K562 (cell line): ENCODE measurements around the gene RGS19. TPM values are rescaled to one million over a fixed set of nuclear protein-coding genes. Genes with fewer than 3 reads are reported as not detected.

Source experiments
- ATAC-seq: fragments of 200-7000 bp; cut with Tn5 transposase; 3 replicates; pipeline ENCODE4 v1.9.1; 2020; ENCODE audit warnings: moderate library complexity
- BruUV-seq: library from RNA; stranded (reverse); fragments of 400-500 nt; replicated peaks from 2 replicates; lab custom pipeline; 2021; lab: Mats Ljungman, UMichigan
- CTCF ChIA-PET: fragments of 300-600 bp; formaldehyde crosslinking; extraction: SDS; loops from one replicate; lab custom pipeline; 2021; ENCODE audit warnings: low intra/inter-chr PET ratio; lab: Yijun Ruan, JAX
- POLR2A ChIA-PET: fragments of 300-600, 350-650 bp; sonication (Branson Sonifier 250); formaldehyde crosslinking; extraction: SDS; loops from one replicate; lab custom pipeline; 2021; ENCODE audit warnings: antibody characterized with exemption, inconsistent platforms; lab: Yijun Ruan, JAX
- DNase-seq, 4 experiments: peaks; one replicate each; pipeline versions ENCODE4 v3.0.0 to v3.0.0-alpha.2; 2011 to 2018; ENCODE audit warnings: low spot score in 3 of 4, mixed read lengths in 3 of 4; ENCODE audit errors: extremely low read depth in 1 of 4
- FAIRE-seq: peaks from 2 replicates; lab custom pipeline; 2011; peaks lifted over from hg19 to GRCh38; lab: Jason Lieb, UNC
- H2AFZ ChIP-seq: 2 replicates; pipeline ENCODE4 v1.6.0; 2011; ENCODE audit warnings: low read depth, low read length, control low read depth, inconsistent platforms
- H3K27ac ChIP-seq: fragments of 200-600 bp; 3 replicates; pipeline ENCODE4 v1.8.0; 2011; ENCODE audit warnings: low read depth, mild to moderate bottlenecking, control low read depth, inconsistent platforms, low read length, moderate library complexity, mixed read lengths; ENCODE audit errors: extremely low read depth
- H3K27me3 ChIP-seq, 2 experiments: fragments of 300-600 bp in 1 of 2; 2 replicates in 1 of 2; 3 replicates in 1 of 2; pipeline versions ENCODE4 v1.6.0 to v1.8.0; 2011; ENCODE audit warnings: inconsistent platforms in 2 of 2, low read length in 2 of 2, mild to moderate bottlenecking in 1 of 2, mixed read lengths in 1 of 2, moderate library complexity in 1 of 2; ENCODE audit not compliant: control insufficient read depth in 2 of 2, insufficient read depth in 2 of 2
- H3K36me3 ChIP-seq: fragments of 300-600 bp; 3 replicates; pipeline ENCODE4 v1.8.0; 2011; ENCODE audit warnings: mild to moderate bottlenecking, low read length, inconsistent platforms; ENCODE audit not compliant: control insufficient read depth, insufficient read depth
- H3K4me1 ChIP-seq, 2 experiments: fragments of 200-600 bp in 1 of 2; replicated peaks in 1 of 2; 2 replicates in 1 of 2; 3 replicates in 1 of 2; pipeline versions ENCODE4 v1.5.1 to v1.8.0; 2011; ENCODE audit warnings: inconsistent platforms in 2 of 2, low read length in 2 of 2, mild to moderate bottlenecking in 1 of 2, mixed read lengths in 1 of 2, moderate library complexity in 1 of 2; ENCODE audit not compliant: control insufficient read depth in 2 of 2, insufficient read depth in 2 of 2
- H3K4me2 ChIP-seq: 2 replicates; pipeline ENCODE4 v1.6.1; 2011; ENCODE audit warnings: low read length, control low read depth, inconsistent platforms, mixed read lengths; ENCODE audit not compliant: insufficient read depth
- H3K4me3 ChIP-seq: fragments of 200-600 bp; sonication (generic), shearing (Covaris generic); 2 replicates; pipeline ENCODE4 v1.5.1; 2016; ENCODE audit warnings: control low read depth, inconsistent platforms
- H3K79me2 ChIP-seq: fragments of 200-600 bp; 3 replicates; pipeline ENCODE4 v1.8.0; 2011; ENCODE audit warnings: low read length, inconsistent platforms; ENCODE audit not compliant: control insufficient read depth, insufficient read depth
- H3K9ac ChIP-seq, 2 experiments: 2 replicates each; pipeline versions ENCODE4 v1.6.0 to v1.6.1; 2011; ENCODE audit warnings: low read depth in 2 of 2, low read length in 2 of 2, control low read depth in 1 of 2, inconsistent platforms in 1 of 2, mild to moderate bottlenecking in 1 of 2, mixed read lengths in 1 of 2; ENCODE audit not compliant: insufficient read depth in 1 of 2
- H3K9me1 ChIP-seq: one replicate; pipeline ENCODE4 v1.6.0; 2011; ENCODE audit warnings: inconsistent platforms, mild to moderate bottlenecking, low read length, moderate library complexity; ENCODE audit not compliant: control insufficient read depth, insufficient read depth
- H3K9me3 ChIP-seq: replicated peaks from 2 replicates; pipeline ENCODE4 v1.5.1; 2011; ENCODE audit warnings: low read depth, low read length, inconsistent platforms; ENCODE audit not compliant: control insufficient read depth, insufficient read depth
- H4K20me1 ChIP-seq: replicated peaks from 2 replicates; pipeline ENCODE4 v1.6.1; 2011; ENCODE audit warnings: low read length, inconsistent platforms, mixed read lengths; ENCODE audit not compliant: control insufficient read depth, insufficient read depth
- ILK ChIP-seq: fragments of 450-650 bp; IDR thresholded peaks from 2 replicates; pipeline ENCODE4 v1.6.1; 2016; ENCODE audit warnings: missing genetic modification characterization, low read depth, mild to moderate bottlenecking, missing compliant biosample characterization, moderate library complexity, borderline replicate concordance
- IRF2 ChIP-seq: sonication (generic); formaldehyde crosslinking; IDR thresholded peaks from 2 replicates; pipeline ENCODE4 v1.8.1; 2022; ENCODE audit warnings: mild to moderate bottlenecking, missing genetic modification reagents
- NUFIP1 ChIP-seq: fragments of 450-650 bp; IDR thresholded peaks from 2 replicates; pipeline ENCODE4 v1.6.1; 2018; ENCODE audit not compliant: partially characterized antibody
- ZBTB33 ChIP-seq: sonication (generic); formaldehyde crosslinking; IDR thresholded peaks from 2 replicates; pipeline ENCODE4 v1.8.1; 2023; ENCODE audit warnings: mild to moderate bottlenecking, missing genetic modification reagents
- ZKSCAN1 ChIP-seq: fragments of 150-350 bp; IDR thresholded peaks from 2 replicates; pipeline ENCODE4 v1.6.1; 2016; ENCODE audit warnings: low read depth, low read length
- WGBS: fragments of 100-300 bp; shearing (Covaris generic); methylation state at CpG from one replicate; pipeline ENCODE4 v1.1.6; 2016; ENCODE audit warnings: low coverage, mixed read lengths; ENCODE audit not compliant: insufficient coverage; ENCODE audit errors: missing lambda C conversion rate; 5-methylcytosine and 5-hydroxymethylcytosine counted together
- in situ Hi-C: fragments of 300-500 bp; cut with MboI; formaldehyde crosslinking; loops from 4 replicates; pipeline ENCODE4 v1.15.0; 2018; ENCODE audit warnings: inconsistent platforms, mixed read lengths
- intact Hi-C: fragments of 100-400 bp; cut with micrococcal nuclease; formaldehyde crosslinking; loops from 2 replicates; pipeline ENCODE4 v1.14.2; 2022
- polyA plus RNA-seq, 8 experiments: library from polyadenylated mRNA; depleted of rRNA in 4 of 8; stranded (reverse) in 5 of 8; unstranded in 3 of 8; fragments of >200 nt; fragmentation: Nextera tagmentation in 2 of 8; fragmentation: Illumina TruSeq in 1 of 8; extraction: Ambion mirVana in 2 of 8; extraction: Trizol in 1 of 8; gene quantifications; 2 replicates each; pipeline versions ENCODE4 v1.2.1 to v1.2.3, GENCODE V29; 2011 to 2014; ENCODE audit warnings: inconsistent platforms in 1 of 8, missing spikeins in 1 of 8
- total RNA-seq, 7 experiments: library from RNA; depleted of rRNA in 6 of 7; stranded (reverse); fragments of >200 nt in 6 of 7; fragmentation: Illumina TruSeq in 2 of 7; extraction: Trizol in 2 of 7; gene quantifications; 2 replicates each; pipeline versions ENCODE4 v1.2.1 to v1.2.3, GENCODE V29; 2011 to 2021; ENCODE audit warnings: low replicate concordance in 1 of 7

Gene RGS19
- total and polyA plus RNA-seq, 9 of the 15 experiments (the other 6 are each of a cell fraction or from before 2014, with no cell fraction given), result 0.41 to 23.7 (median 14.6) TPM

- TF ChIP-seq ZBTB33 (CRISPR knock-in tag) (peak; percentile 71), IRF2 (no peak), NUFIP1 (no peak)
- TF ChIP-seq, all 486 proteins: peak for 6
These were observed 31.3 kb downstream of the RGS19 start (continued) for GRCh38 chr20:64047968-64048401.

GRCh38 chr20:64047046-64047389, 32.3 kb downstream of the RGS19 start:
- Histone ChIP-seq H2AFZ (no peak overlapping the region), H3K36me3 (peaks cover 12% of the 10 kb centered on the region; the same call in 1 of the 3 replicates)
- in situ Hi-C loops, result no loop called here
- WGBS, result 84% methylated on average over 7 of the region's 8 CpGs
- no peak for TF ChIP-seq ZKSCAN1
- no peak for TF ChIP-seq ILK (tag)
- TF ChIP-seq, all 486 proteins: peak for 0
- CTCF ChIA-PET, result no interaction called here
- ATAC-seq (no peak), DNase-seq (no peak), FAIRE-seq (no peak)
- no peak overlapping the region for H3K4me3 ChIP-seq
- no peak overlapping the region for H3K4me2 ChIP-seq
- no peaks in the 10 kb centered on the region for H4K20me1 ChIP-seq
- H3K9me3 ChIP-seq, result no peaks in the 10 kb centered on the region
- peaks cover 12% of the 10 kb centered on the region for H3K79me2 ChIP-seq
- intact Hi-C loops, result no loop called here
- no peak overlapping the region for H3K9ac ChIP-seq
- peaks cover 4% of the 10 kb centered on the region for H3K9me1 ChIP-seq
- BruUV-seq, result no TSS peak
- POLR2A ChIA-PET, result interaction anchor here (0.7 to 1.1 kb wide), 2 partner anchors 11 to 20 kb away, joined by 3 read pairs; partner anchors contain the start of gene C20orf204
- H3K27ac ChIP-seq, result no peak overlapping the region
- H3K27me3 ChIP-seq, result no peaks in the 10 kb centered on the region
- H3K4me1 ChIP-seq, result peaks cover 39 to 78% of the 10 kb centered on the region in 2 experiments
